GM19372 (cell line): ENCODE measurements around the gene PACS2.
"Not testable (repeated sequence)": the region's sequence is repeated elsewhere in the genome, so short reads cannot be mapped to it uniquely, and the experiment has no call there.

Experiments used
- ATAC-seq: cut with Tn5 transposase; IDR thresholded peaks from one replicate; pipeline ENCODE4 v1.9.1; 2021; ENCODE audit warnings: mild to moderate bottlenecking, low read depth, moderate library complexity; ENCODE audit not compliant: unreplicated experiment

Gene PACS2

DNA sequence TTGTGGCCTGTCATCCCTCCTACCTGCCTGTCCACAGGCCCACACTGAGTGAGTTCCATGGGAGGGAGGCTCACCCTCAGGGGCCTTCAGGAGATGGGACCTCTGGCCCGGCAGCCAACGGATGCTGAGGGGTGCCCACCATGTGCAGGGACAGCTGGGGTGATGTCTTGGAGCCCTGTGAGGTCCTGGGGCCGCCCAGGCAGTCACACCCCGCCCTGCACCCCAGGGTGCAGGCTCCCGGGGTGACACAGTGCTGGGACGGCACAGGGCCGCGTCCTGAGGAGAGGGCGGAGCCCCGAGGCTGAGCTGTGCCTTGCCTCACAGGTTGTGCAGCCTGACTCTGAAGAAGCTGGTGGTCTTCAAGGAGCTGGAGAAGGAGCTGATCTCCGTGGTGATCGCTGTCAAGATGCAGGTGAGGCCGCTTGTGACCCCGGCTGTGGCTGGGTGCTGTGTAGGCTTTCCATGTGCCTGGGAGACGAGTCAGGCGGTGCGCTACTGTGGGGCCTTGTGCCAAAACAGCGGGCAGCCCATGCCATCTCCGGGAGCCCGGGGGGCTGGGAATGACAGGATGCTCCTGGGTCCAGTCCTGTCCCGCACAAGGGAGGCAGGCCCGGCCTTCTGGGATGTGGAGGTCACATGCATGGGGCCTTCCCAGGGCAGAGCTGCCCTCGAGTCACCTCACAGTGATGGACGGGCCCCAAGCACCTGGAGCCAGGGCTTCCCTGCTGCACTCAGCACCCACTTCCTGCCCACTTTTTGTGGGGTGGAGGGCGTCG is 33.8 kb downstream of the PACS2 start:
- ATAC-seq = no peak

DNA sequence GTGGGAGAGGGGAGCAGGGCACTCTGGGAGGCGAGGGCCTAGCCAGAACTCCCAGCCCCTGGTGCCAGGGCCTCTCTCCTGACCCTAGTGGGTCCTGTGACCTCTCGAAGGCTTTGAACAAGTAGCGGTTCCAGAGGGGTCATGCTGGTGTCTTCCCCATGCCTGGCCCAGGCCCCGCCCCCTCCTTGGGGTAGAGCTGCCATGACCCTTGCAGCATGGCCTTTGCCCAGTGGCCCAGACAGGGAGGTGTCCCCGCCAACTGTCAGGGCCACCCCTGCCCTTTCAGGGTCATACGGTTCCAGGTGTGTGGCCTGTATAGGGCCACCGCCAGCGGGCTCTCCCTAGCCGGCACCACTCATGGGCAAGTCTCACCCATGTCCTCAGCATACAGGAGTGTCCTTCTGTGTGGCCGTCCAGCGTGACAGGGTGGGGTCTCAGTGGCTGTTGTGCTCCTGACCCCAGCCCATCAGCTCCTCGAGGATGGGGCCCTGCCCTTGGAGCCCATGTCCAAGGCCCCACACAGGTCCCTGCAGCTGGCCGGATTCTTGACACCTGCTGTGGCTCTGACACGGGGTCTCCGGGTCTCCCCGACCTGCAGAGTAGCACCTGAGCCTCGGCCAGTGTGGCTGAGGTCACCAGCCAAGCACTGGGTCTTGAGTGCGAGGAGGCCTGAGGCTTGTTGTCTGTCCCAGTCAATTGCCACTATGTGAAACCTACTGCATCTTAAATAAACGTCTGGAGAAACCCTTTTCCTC is 34.6 kb downstream of the PACS2 start:
- ATAC-seq = no peak

DNA sequence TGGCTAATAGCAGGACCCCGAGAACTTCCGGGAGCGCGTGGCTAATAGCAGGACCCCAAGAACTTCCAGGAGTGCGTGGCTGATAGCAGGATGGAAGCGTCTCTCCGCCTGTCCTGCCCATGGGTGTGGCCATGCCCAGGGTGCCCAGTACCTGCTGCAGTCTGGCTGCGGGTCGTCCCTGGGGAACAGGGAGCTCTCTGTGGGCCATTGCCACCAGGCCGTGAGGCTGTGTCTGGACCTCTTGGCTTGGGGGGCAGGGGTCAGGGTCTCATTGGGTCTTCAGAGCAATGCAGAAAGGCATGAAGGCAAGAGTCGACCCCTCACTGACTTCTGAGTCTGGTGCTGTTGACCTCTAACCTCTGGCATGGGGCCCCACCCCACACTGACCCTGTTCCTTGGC is 35.4 kb downstream of the PACS2 start:
- no peak for ATAC-seq

DNA sequence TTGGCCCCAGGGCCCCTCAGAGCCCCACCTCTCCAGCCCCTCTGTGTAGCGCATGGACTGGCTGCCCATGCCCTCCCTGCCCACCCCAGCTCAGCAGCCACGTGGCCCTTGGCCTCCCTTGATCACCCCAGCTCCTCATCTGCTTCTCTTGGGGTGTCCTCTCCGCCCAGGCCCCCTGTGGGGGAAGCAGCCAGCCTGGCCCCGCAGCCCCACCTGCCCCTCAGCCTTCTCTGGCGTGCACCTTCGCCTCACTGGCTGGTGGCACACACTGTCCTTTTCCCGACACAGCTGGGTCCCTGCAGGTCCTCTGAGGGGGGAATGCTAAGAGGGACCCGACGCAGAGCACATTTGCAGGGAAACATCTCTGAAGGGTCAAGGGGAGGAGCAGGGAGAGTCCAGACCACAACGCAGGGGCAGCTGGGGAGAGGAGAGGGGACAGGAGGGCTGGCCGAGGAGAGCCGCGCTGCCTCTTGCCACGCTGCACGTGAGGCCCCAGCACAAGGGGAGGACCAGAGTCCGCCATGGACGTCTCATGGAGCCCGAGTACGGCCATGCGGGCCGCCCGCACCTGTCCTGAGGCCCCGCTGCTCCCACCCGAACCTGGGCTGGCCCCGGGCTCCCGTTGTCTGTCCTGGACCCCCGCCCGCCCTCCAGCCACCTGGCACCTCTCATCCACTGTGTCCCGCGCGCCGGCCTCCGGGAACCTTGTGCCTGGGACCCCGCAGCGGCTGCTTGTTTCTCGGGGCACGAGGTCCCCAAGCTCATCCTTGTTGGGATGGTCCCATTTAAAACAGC is 36.1 kb downstream of the PACS2 start:
- ATAC-seq = no peak

DNA sequence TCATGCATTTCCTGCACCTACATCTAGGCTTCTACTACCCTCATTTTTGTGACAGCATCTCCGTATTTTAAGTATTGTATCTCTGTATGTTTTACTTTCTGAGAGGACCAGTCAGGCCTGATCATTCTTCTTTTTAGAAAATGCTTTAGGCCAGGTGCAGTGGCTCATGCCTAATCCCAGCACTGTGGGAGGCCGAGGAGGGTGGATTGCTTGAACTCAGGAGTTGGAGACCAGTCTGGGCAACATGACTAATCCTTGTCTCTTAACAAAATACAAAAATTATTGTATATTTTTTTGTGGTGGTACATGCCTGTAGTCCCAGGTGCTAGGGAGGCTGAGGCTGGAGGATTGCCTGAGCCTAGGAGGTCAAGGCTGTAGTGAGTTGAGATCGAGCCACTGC is 36.9 kb downstream of the PACS2 start:
- no peak for ATAC-seq

DNA sequence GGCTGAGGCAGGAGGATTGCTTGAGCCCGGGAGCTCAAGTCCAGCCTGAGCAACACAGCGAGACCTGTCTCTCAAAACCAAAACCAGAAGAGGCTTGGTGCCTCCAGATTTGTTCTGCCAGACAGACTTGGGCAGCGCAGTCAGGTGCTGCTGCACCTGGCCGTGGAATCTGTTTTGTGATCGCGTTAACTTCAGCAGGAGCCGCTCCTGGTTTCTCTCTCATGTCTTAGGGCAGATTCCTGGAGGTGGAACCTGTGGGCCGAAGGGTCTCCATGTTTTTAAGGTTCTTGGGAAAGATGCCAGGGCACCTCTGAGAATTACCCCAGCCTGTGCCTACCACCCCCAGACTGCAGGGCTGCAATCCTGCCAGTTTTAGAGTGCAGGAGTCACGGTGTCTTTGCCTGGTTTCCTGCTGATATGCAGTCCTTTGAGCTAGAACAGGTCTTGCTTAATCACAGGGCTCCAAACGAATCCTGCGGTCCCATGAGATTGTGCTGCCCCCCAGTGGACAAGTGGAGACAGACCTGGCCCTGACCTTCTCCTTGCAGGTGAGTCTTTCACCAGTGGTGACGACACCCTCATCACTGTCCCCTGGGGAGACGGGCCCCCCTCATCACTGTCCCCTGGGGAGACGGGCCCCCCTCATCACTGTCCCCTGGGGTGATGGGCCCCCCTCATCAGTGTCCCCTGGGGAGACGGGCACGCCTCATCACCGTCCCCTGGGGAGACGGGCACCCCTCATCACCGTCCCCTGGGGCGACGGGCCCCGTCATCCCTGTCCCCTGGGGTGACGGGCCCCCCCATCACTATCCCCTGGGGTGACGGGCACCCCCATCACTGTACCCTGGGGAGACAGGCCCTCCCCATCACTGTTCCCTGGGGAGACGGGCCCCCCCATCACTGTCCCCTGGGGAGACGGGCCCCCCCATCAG is 37.6 kb downstream of the PACS2 start:
- ATAC-seq = no peak

DNA sequence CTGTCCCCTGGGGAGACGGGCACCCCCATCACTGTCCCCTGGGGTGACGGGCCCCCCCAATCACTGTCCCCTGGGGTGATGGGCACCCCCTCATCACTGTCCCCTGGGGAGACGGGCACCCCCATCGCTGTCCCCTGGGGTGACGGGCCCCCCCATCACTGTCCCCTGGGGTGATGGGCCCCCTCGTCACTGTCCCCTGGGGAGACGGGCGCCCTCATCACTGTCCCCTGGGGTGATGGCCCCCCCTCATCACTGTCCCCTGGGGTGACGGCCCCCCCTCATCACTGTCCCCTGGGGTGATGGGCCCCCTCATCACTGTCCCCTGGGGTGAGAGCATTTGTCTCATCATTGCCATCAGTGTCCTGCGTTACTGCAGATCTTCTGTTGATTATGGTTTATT is 38.6 kb downstream of the PACS2 start:
- no peak for ATAC-seq

DNA sequence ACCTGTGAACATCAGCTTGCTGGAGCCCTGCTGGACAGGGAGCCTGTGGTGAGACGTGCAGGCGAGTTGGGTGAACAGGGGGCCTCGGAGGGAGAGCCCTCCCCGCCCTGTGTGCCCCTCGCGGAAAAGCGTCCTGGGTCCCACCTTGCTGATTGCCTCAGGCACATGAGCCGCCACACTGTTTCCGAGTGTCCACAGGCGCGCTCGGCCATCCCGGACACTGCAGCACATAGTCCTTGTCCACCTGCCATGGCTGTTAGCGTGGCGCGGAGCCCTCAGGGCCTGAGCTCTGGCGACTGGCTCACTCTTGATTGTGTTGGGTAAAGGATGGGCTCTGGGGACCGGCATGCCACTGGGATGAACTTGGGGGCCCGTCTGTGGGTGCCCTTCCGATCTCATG is 40.0 kb downstream of the PACS2 start:
- ATAC-seq = no peak

DNA sequence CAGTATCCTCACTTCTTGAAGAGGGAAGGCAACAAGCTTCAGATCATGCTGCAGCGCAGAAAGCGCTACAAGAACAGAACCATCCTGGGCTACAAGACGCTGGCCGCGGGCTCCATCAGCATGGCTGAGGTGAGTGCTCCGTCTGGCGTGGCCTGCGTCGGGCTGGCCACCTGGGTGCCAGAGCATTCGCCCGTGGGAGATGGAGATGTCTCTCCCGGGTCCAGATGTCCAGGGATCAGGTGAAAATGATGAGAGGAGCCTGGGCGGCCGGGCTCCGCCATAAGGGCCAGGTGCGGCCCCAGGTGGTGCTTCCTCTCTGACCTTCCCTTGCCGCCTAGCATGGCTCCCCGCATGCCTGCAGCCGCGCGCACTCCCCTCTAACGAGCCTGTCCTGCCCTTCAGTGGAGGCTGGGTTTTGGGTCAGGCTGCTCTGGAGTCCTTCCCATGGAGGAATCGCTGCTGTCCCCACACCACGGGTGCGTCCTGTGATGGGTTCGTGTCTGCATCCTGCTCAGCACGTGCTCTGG is 40.6 kb downstream of the PACS2 start:
- ATAC-seq = no peak

DNA sequence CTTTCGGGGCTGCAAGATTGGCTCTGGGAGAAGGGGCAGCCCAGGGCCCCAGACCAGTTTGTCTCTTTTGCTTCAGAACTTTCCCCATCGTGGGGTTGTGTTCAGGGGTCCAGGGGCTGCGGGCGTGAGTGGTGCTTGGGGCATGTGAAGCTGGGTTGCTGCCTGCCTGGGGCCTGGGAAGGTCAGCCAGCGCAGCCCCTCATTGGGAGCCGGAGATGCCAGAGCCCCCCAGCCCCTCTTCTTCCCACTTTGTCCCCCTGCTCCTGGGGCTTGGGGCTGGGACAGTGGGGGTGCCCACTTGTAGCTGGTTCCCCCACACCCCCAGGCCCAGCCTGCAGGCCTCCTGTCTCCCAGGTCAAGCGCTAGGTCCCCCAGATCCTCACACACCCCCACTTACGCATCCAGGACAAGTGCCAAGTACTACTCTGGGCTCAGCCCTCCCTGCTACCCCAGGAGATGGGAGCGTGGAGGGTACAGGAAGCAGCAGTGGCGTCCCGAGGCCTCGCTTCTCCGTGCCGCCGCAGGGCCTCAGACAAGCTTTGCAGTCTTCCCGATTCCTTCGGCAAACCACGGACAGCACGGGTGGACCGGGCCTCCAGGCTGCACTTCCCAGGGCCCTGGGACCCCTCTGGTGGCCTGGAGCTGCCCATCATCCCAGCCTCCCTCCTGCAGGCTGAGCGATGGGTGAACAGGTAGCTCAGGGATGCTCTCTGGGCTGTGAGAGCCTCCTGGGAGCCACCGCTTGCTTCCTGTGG is 41.5 kb downstream of the PACS2 start:
- no peak for ATAC-seq

DNA sequence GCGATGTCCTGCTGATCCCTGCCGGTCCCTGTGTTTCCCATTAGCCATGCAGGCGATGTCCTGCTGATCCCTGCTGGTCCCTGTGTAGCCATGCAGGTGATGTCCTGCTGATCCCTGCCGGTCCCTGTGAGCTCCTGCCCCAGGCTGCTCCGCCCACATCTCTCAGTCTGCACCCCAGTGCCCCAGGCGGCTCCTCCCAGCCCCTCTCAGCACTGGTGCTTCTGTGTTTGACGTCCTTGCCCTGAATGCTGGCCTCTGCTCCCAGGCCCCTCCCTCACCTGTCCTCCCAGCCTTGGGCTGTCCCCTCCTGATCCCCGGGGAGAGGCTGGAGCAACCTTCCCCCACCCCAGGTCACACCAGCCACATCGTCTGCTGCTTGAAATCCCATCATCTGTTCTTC is 42.4 kb downstream of the PACS2 start:
- ATAC-seq = no peak

DNA sequence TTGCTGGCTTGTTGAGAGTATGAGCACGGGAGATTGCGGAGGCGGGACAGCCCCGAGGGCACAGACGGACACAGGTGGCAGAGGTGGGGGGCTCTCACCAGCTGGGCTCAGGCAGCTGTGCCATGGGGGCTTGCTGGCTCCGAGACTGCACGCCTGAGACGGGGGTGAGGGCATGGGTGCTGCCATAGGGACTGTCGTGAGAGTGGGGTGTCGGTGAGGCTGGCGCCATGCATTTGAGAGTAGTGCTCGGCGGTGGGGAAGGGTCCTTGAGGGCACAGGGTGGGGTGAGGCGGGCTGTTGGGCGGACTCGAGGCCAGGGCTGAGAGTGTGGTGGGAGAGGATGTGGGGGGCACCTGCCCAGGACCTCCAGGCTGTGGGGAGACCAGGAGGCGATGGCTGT is 43.1 kb downstream of the PACS2 start:
- ATAC-seq = no peak

DNA sequence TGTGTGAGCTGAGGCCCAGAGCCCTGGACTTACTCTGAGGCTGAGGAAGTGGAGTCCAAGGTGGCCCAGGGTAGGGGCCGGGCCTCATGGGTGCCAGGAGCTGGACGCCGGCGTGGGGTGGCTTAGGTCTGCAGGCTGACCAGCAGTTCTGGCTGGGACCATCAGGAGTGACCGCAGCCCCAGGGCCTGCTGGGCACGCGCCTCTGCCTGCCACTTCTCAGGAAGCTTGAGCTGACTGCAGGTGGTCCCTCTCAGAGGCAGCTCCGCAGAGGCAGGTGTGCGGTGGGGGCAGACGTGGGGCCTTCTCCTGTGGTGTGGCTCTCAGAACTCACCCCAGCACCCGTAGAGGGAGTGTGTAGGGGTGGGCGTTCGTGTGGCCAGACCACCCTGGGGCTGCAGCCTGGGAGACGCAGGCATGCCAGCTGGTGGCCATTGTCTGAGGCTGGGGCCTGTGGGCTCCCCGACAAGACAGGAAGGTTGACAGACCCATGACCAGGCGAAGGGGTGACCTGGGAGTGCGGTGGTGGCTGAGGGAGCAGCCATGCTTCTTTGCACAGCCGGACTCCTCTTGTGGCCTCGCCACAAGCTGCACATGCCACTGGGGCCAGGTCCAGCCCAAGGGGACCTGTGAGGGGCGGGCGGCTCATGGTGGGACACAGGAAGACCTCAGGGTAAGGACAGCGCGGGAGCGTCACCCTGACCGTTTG is 43.7 kb downstream of the PACS2 start:
- no peak for ATAC-seq

DNA sequence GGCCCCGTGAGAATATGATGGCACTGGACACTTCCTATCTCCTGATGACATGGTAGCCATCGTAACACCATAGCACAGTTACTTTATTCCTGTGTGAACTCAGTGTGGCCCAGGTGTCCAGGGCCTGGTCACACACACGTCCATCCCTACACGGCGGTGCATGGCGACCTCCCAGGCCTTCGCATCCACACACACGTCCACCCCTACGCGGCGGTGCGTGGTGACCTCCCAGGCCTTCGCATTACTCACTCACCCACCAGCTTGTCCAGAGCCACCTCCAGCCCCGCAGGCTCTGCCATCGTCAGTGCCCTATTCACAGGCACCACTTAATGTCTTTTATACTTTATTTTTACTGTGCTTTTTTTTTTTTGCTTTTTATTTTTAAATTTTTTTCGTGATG is 44.4 kb downstream of the PACS2 start:
- no peak for ATAC-seq

DNA sequence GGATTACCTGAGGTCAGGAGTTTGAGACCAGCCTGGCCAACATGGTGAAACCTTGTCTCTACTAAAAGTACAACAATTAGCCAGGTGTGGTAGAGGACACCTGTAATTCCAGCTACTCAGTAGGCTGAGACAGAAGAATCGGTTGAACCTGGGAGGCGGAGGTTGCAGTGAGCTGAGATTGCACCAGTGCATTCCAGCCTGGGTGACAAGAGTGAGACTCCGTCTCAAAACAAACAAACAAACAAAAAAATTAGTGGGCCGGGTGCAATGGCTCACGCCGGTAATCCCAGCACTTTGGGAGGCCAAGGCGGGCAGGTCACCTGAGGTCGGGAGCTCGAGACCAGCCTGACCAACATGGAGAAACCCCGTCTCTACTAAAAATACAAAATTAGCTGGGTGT is 46.9 kb downstream of the PACS2 start:
- not testable (repeated sequence) for ATAC-seq

DNA sequence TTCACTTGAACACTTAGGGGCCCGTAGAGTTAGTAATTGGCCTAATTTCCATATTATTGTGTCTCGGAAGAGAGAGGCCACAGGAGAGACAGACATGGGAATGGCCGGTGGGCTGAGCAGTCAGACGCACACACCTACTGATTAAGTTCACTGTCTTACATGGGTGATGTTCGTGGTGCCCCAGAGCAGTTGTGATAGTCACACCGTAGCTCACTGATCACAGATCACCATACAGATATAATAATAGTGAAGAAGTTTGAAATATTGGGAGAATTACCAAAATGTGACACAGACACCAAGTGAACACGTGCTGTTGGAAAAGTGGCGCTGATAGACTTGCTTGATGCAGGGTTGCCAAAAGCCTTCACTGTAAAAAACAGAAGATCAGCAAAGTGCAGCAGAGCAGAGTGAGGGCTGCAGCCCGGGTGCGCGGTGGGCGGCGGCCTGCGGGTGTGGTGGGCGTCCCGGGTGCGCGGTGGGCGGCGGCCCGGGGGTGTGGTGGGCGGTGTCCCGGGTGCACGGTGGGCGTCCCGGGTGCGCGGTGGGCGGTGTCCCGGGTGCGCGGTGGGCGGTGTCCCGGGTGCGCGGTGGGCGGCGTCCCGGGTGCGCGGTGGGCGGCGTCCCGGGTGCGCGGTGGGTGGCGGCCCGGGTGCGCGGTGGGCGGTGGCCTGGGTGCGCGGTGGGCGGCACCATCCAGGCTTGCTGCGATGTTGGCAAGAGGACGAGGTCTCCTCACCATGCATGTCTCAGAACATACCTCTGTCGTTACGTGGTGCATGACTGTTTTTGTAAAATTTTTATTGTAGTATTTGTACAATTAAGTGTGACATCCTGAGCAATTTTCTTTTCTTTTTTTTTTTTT is 49.5 kb downstream of the PACS2 start:
- no peak for ATAC-seq

DNA sequence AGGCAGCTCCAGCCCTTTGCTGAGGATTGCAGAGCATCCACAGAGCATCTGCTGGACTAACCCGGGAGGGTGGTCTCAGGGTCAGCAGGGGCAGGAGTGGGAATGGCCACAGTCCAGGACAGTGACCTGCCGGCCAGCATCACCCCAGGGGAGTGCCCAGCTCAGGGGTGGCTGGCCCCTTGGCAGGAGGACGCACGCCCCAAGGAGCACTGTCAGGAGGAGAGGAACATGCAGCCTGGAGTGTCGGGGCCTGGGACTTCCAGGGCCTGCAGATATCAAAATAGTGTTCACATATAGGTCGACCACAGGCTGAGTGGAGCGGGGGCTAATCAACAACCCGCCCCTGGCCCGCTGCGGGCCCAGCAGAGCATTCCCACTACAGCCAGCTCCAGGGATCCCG is 50.6 kb downstream of the PACS2 start:
- no peak for ATAC-seq

DNA sequence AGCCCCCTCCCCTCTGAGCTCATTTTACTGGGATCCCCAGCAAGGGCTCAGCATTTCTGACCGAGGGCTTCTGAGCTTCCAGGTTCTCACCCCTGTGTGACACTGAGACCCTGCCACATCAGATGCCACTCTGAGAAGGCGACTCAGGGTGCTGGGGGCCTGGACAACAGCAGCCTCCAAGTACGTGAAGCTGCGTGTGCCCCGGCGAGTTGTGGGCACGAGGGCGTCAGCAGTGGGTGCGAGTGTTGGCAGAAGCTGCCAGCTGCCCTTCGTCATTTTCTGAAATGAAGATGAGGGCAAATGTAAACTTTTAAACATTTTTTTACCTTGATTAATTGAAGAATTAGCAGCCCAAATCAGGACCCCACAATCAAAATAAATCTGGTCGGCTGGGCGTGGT is 51.1 kb downstream of the PACS2 start:
- no peak for ATAC-seq
